ENCODE measurements around the gene PMPCA.

PMPCA gene

GRCh38 chr9:136448655-136449054, 38.2 kb downstream of the PMPCA start:
- Histone ChIP-seq H4K8ac (ENCODE audit: low read length) (no peak overlapping the region), H2BK5ac (ENCODE audit: low read depth, low read length, poor library complexity, severe bottlenecking) (no peak overlapping the region), H3K4me2 (ENCODE audit: low read length, poor library complexity, severe bottlenecking) (no peak overlapping the region), H2BK12ac (ENCODE audit: low read length in 2 of 2) (no peak overlapping the region), H3K36me3 (ENCODE audit: control insufficient read depth in 1 of 2, insufficient read depth in 2 of 2, low read depth in 1 of 2, low read length in 2 of 2) (peaks cover 77 to 87% of the 10 kb centered on the region in 2 experiments), H3K4me1 (ENCODE audit: control insufficient read depth, insufficient read depth, low read depth, low read length) (no peaks in the 10 kb centered on the region), H3K9ac (ENCODE audit: low read length) (no peak overlapping the region), H3K27me3 (ENCODE audit: control insufficient read depth in 1 of 2, insufficient read depth in 1 of 2, low read length in 2 of 2) (no peaks in the 10 kb centered on the region), H3K18ac (ENCODE audit: low read depth in 1 of 2, low read length in 2 of 2) (no peak overlapping the region), H2AFZ (ENCODE audit: low read depth, low read length) (no peak overlapping the region), H3K79me1 (replicated peaks; ENCODE audit: low read length, poor library complexity, severe bottlenecking) (peaks cover 42% of the 10 kb centered on the region), H2BK120ac (ENCODE audit: low read depth, low read length) (no peak overlapping the region), H3K14ac (ENCODE audit: low read length in 2 of 2) (no peak overlapping the region), H3K23ac (ENCODE audit: low read length in 2 of 2) (no peak overlapping the region), H3K4me3 (ENCODE audit: insufficient read depth in 1 of 2, low read depth in 1 of 2, low read length in 2 of 2) (no peak overlapping the region), H2BK15ac (ENCODE audit: low read depth, poor library complexity, severe bottlenecking) (no peak overlapping the region), H2AK5ac (ENCODE audit: low read length, severe bottlenecking) (no peak overlapping the region), H3K4ac (ENCODE audit: low read depth in 1 of 2, low read length in 2 of 2) (no peak overlapping the region), H3K27ac (ENCODE audit: low read length, poor library complexity, severe bottlenecking) (no peak overlapping the region), H3K9me3 (ENCODE audit: control insufficient read depth, low read length) (no peaks in the 10 kb centered on the region), H4K91ac (ENCODE audit: low read length) (no peak overlapping the region)
- WGBS, result 87% methylated on average over 3 of the region's 3 CpGs
- no peak for DNase-seq

- Histone ChIP-seq H2BK5ac (ENCODE audit: low read depth, low read length, poor library complexity, severe bottlenecking) (no peak overlapping the region), H3K4ac (ENCODE audit: low read depth in 1 of 2, low read length in 2 of 2) (no peak overlapping the region), H3K14ac (ENCODE audit: low read length in 2 of 2) (no peak overlapping the region), H2BK15ac (ENCODE audit: low read depth, poor library complexity, severe bottlenecking) (no peak overlapping the region), H2AFZ (ENCODE audit: low read depth, low read length) (no peak overlapping the region), H2AK5ac (ENCODE audit: low read length, severe bottlenecking) (no peak overlapping the region), H3K4me2 (ENCODE audit: low read length, poor library complexity, severe bottlenecking) (no peak overlapping the region), H3K9me3 (ENCODE audit: control insufficient read depth, low read length) (no peaks in the 10 kb centered on the region), H3K9ac (ENCODE audit: low read length) (no peak overlapping the region), H3K4me3 (ENCODE audit: insufficient read depth in 1 of 2, low read depth in 1 of 2, low read length in 2 of 2) (no peak overlapping the region), H3K27ac (ENCODE audit: low read length, poor library complexity, severe bottlenecking) (no peak overlapping the region), H2BK12ac (ENCODE audit: low read length in 2 of 2) (no peak overlapping the region), H3K23ac (ENCODE audit: low read length in 2 of 2) (no peak overlapping the region), H3K79me1 (replicated peaks; ENCODE audit: low read length, poor library complexity, severe bottlenecking) (peaks cover 49% of the 10 kb centered on the region), H3K36me3 (ENCODE audit: control insufficient read depth in 1 of 2, insufficient read depth in 2 of 2, low read depth in 1 of 2, low read length in 2 of 2) (peaks cover 79 to 88% of the 10 kb centered on the region in 2 experiments), H4K8ac (ENCODE audit: low read length) (no peak overlapping the region), H3K27me3 (ENCODE audit: control insufficient read depth in 1 of 2, insufficient read depth in 1 of 2, low read length in 2 of 2) (no peaks in the 10 kb centered on the region), H2BK120ac (ENCODE audit: low read depth, low read length) (no peak overlapping the region), H3K4me1 (ENCODE audit: control insufficient read depth, insufficient read depth, low read depth, low read length) (no peaks in the 10 kb centered on the region), H4K91ac (ENCODE audit: low read length) (no peak overlapping the region), H3K18ac (ENCODE audit: low read depth in 1 of 2, low read length in 2 of 2) (no peak overlapping the region)
- 93% methylated on average over 25 of the region's 26 CpGs for WGBS
- DNase-seq, result no peak
Measured at GRCh38 chr9:136451221-136451877, 40.9 kb downstream of the PMPCA start.

DNA sequence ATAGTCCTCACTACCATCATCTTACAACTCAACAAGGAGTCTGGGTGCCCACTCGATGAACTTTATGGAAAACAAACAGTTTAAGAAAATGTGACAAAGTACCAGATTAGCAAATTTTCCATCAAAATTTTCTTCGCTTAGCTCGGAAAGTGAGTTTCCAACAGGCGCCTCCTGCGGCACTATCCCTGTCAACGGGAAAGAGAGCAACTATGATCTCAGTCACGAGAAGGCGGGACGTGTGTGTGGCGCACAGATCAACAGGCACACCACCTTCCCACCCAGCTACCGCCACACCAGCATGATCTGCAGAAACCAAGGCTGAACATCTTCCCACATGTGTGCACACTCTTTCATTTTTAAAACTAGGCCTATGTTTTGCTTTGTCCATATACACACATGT, 42.9 kb downstream of the PMPCA start:
- Histone ChIP-seq H3K79me1 (replicated peaks; ENCODE audit: low read length, poor library complexity, severe bottlenecking) (peaks cover 52% of the 10 kb centered on the region), H4K8ac (ENCODE audit: low read length) (no peak overlapping the region), H3K14ac (ENCODE audit: low read length in 2 of 2) (no peak overlapping the region), H3K9me3 (ENCODE audit: control insufficient read depth, low read length) (no peaks in the 10 kb centered on the region), H3K18ac (ENCODE audit: low read depth in 1 of 2, low read length in 2 of 2) (no peak overlapping the region), H3K36me3 (ENCODE audit: control insufficient read depth in 1 of 2, insufficient read depth in 2 of 2, low read depth in 1 of 2, low read length in 2 of 2) (peaks cover 82 to 87% of the 10 kb centered on the region in 2 experiments), H3K9ac (ENCODE audit: low read length) (no peak overlapping the region), H3K4me1 (ENCODE audit: control insufficient read depth, insufficient read depth, low read depth, low read length) (no peaks in the 10 kb centered on the region), H4K91ac (ENCODE audit: low read length) (no peak overlapping the region), H3K4ac (ENCODE audit: low read depth in 1 of 2, low read length in 2 of 2) (no peak overlapping the region), H2BK15ac (ENCODE audit: low read depth, poor library complexity, severe bottlenecking) (no peak overlapping the region), H2BK5ac (ENCODE audit: low read depth, low read length, poor library complexity, severe bottlenecking) (no peak overlapping the region), H3K4me3 (ENCODE audit: insufficient read depth in 1 of 2, low read depth in 1 of 2, low read length in 2 of 2) (no peak overlapping the region), H3K27ac (ENCODE audit: low read length, poor library complexity, severe bottlenecking) (no peak overlapping the region), H2BK120ac (ENCODE audit: low read depth, low read length) (no peak overlapping the region), H3K27me3 (ENCODE audit: control insufficient read depth in 1 of 2, insufficient read depth in 1 of 2, low read length in 2 of 2) (no peaks in the 10 kb centered on the region), H3K4me2 (ENCODE audit: low read length, poor library complexity, severe bottlenecking) (no peak overlapping the region), H2AK5ac (ENCODE audit: low read length, severe bottlenecking) (no peak overlapping the region), H2AFZ (ENCODE audit: low read depth, low read length) (no peak overlapping the region), H3K23ac (ENCODE audit: low read length in 2 of 2) (no peak overlapping the region), H2BK12ac (ENCODE audit: low read length in 2 of 2) (no peak overlapping the region)
- 97% methylated on average over 11 of the region's 11 CpGs for WGBS
- no peak for DNase-seq

GRCh38 chr9:136454026-136454796, 43.8 kb downstream of the PMPCA start:
- no peak for DNase-seq
- H3K18ac ChIP-seq (ENCODE audit: low read depth in 1 of 2, low read length in 2 of 2), result no peak overlapping the region
- no peak overlapping the region for H3K4ac ChIP-seq (ENCODE audit: low read depth in 1 of 2, low read length in 2 of 2)
- H2BK15ac ChIP-seq (ENCODE audit: low read depth, poor library complexity, severe bottlenecking), result no peak overlapping the region
- H2AFZ ChIP-seq (ENCODE audit: low read depth, low read length), result no peak overlapping the region
- no peaks in the 10 kb centered on the region for H3K4me1 ChIP-seq (ENCODE audit: control insufficient read depth, insufficient read depth, low read depth, low read length)
- H4K91ac ChIP-seq (ENCODE audit: low read length), result no peak overlapping the region
- H3K4me3 ChIP-seq (ENCODE audit: insufficient read depth in 1 of 2, low read depth in 1 of 2, low read length in 2 of 2), result no peak overlapping the region
- H3K9ac ChIP-seq (ENCODE audit: low read length), result no peak overlapping the region
- no peak overlapping the region for H3K4me2 ChIP-seq (ENCODE audit: low read length, poor library complexity, severe bottlenecking)
- no peak overlapping the region for H3K14ac ChIP-seq (ENCODE audit: low read length in 2 of 2)
- H3K9me3 ChIP-seq (ENCODE audit: control insufficient read depth, low read length), result no peaks in the 10 kb centered on the region
- no peak overlapping the region for H2BK12ac ChIP-seq (ENCODE audit: low read length in 2 of 2)
- H2BK5ac ChIP-seq (ENCODE audit: low read depth, low read length, poor library complexity, severe bottlenecking), result no peak overlapping the region
- H3K79me1 ChIP-seq (replicated peaks; ENCODE audit: low read length, poor library complexity, severe bottlenecking), result peaks cover 50% of the 10 kb centered on the region
- no peak overlapping the region for H2AK5ac ChIP-seq (ENCODE audit: low read length, severe bottlenecking)
- H3K23ac ChIP-seq (ENCODE audit: low read length in 2 of 2), result no peak overlapping the region
- H4K8ac ChIP-seq (ENCODE audit: low read length), result no peak overlapping the region
- WGBS, result 96% methylated on average over 25 of the region's 25 CpGs
- no peak overlapping the region for H3K27ac ChIP-seq (ENCODE audit: low read length, poor library complexity, severe bottlenecking)
- H3K27me3 ChIP-seq (ENCODE audit: control insufficient read depth in 1 of 2, insufficient read depth in 1 of 2, low read length in 2 of 2), result no peaks in the 10 kb centered on the region
- H3K36me3 ChIP-seq (ENCODE audit: control insufficient read depth in 1 of 2, insufficient read depth in 2 of 2, low read depth in 1 of 2, low read length in 2 of 2), result peaks cover 82 to 88% of the 10 kb centered on the region in 2 experiments
- no peak overlapping the region for H2BK120ac ChIP-seq (ENCODE audit: low read depth, low read length)
